Peyer's patch (tissue), 4 donors: ENCODE results near the gene SMURF1. TPM values are rescaled to one million over a fixed set of nuclear protein-coding genes. Genes with fewer than 3 reads are reported as not detected.
A peak's percentile ranks its signal among the peaks of the same experiment; 100 is the strongest.

Experiments
- DNase-seq, 3 donors: peaks; one replicate each; pipeline ENCODE4 v3.0.0-alpha.2; 2017 to 2019
- H3K27ac ChIP-seq, 4 donors: fragments of 200-600 bp; sonication (generic); one replicate each; pipeline ENCODE4 v1.5.1; 2016 to 2019
- H3K27me3 ChIP-seq, 2 donors: fragments of 200-600 bp; sonication (generic); one replicate each; pipeline ENCODE4 v1.5.1; 2019
- H3K36me3 ChIP-seq, 3 donors: fragments of 200-600 bp; sonication (generic); one replicate each; pipeline ENCODE4 v1.5.1; 2016 to 2019
- H3K4me1 ChIP-seq, 4 donors: fragments of 200-600 bp; sonication (generic); one replicate each; pipeline ENCODE4 v1.5.1; 2016 to 2019
- H3K4me3 ChIP-seq, 4 donors: fragments of 200-600 bp; sonication (generic); 1 replicate in 3 of 4; 2 replicates in 1 of 4; pipeline ENCODE4 v1.5.1; 2016 to 2019; ENCODE audit warnings: mild to moderate bottlenecking in 1 of 4
- H3K9me3 ChIP-seq, 4 donors: fragments of 200-600 bp; sonication (generic); one replicate each; pipeline ENCODE4 v1.5.1; 2016 to 2019; ENCODE audit warnings: mild to moderate bottlenecking in 1 of 4
- CTCF ChIP-seq, 6 experiments: fragments of 450-650 bp in 4 of 6; fragments of 200-600 bp in 2 of 6; sonication (generic) in 1 of 6; IDR thresholded peaks; one replicate each; pipeline ENCODE4 v1.5.1; 2017 to 2019; ENCODE audit warnings: antibody characterized with exemption in 6 of 6, mild to moderate bottlenecking in 3 of 6, moderate library complexity in 1 of 6
- POLR2A ChIP-seq, 2 donors: fragments of 450-650 bp; IDR thresholded peaks; one replicate each; pipeline ENCODE4 v1.5.1; 2017; ENCODE audit warnings: antibody characterized with exemption in 2 of 2, mild to moderate bottlenecking in 2 of 2, moderate library complexity in 2 of 2
- total RNA-seq, 4 donors: library from RNA; depleted of rRNA; stranded (reverse); fragments of >200 nt; gene quantifications; one replicate each; pipeline ENCODE4 v1.1.0, GENCODE V29; 2016

The SMURF1 gene
- total RNA-seq, 4 donors from 2014 or later = 17.2 to 85.0 (median 43.0) TPM

- TF ChIP-seq CTCF (IDR thresholded peaks at IDR 0.05) (no peak), POLR2A (IDR thresholded peaks at IDR 0.05) (no peak)
- DNase-seq = no peak
- Histone ChIP-seq H3K4me3 (no peak overlapping the region), H3K27me3 (no peaks in the 10 kb centered on the region), H3K9me3 (no peaks in the 10 kb centered on the region), H3K4me1 (peaks cover 0 to 40% (median 3%) of the 10 kb centered on the region in 4 donors), H3K36me3 (peaks cover 0 to 5% (median 0%) of the 10 kb centered on the region in 3 donors), H3K27ac (peak overlapping the region in 2 of 4 donors; percentile 39 to 46)
Observed at GRCh38 chr7:99120501-99120900, 23.4 kb downstream of the SMURF1 start.

GRCh38 chr7:99118077-99118476 is 25.8 kb downstream of the SMURF1 start:
- peaks cover 0 to 5% (median 0%) of the 10 kb centered on the region in 3 donors for H3K36me3 ChIP-seq
- no peak overlapping the region for H3K4me3 ChIP-seq
- DNase-seq = no peak
- H3K4me1 ChIP-seq = peaks cover 0 to 18% (median 0%) of the 10 kb centered on the region in 4 donors
- no peak overlapping the region for H3K27ac ChIP-seq
- H3K27me3 ChIP-seq = no peaks in the 10 kb centered on the region
- H3K9me3 ChIP-seq = no peaks in the 10 kb centered on the region
- TF ChIP-seq CTCF (IDR thresholded peaks at IDR 0.05) = no peak
- TF ChIP-seq POLR2A (IDR thresholded peaks at IDR 0.05) = no peak

- H3K36me3 ChIP-seq = peaks cover 0 to 5% (median 0%) of the 10 kb centered on the region in 3 donors
- peaks cover 0 to 26% (median 3%) of the 10 kb centered on the region in 4 donors for H3K4me1 ChIP-seq
- no peak for DNase-seq
- H3K27ac ChIP-seq = no peak overlapping the region
- H3K27me3 ChIP-seq = no peaks in the 10 kb centered on the region
- H3K4me3 ChIP-seq = no peak overlapping the region
- TF ChIP-seq POLR2A (IDR thresholded peaks at IDR 0.05) = no peak
- TF ChIP-seq CTCF (IDR thresholded peaks at IDR 0.05) = no peak
- no peaks in the 10 kb centered on the region for H3K9me3 ChIP-seq
Observed at GRCh38 chr7:99116144-99116543, 27.8 kb downstream of the SMURF1 start.

GRCh38 chr7:99115379-99115778 is 28.5 kb downstream of the SMURF1 start:
- no peak for DNase-seq
- Histone ChIP-seq H3K4me1 (peaks cover 0 to 21% (median 3%) of the 10 kb centered on the region in 4 donors), H3K9me3 (no peaks in the 10 kb centered on the region), H3K27me3 (no peaks in the 10 kb centered on the region), H3K27ac (no peak overlapping the region), H3K36me3 (peaks cover 0 to 5% (median 0%) of the 10 kb centered on the region in 3 donors), H3K4me3 (no peak overlapping the region)
- TF ChIP-seq POLR2A (IDR thresholded peaks at IDR 0.05) (no peak), CTCF (IDR thresholded peaks at IDR 0.05) (no peak)

- DNase-seq = no peak
- Histone ChIP-seq H3K4me1 (peaks cover 0 to 18% (median 3%) of the 10 kb centered on the region in 4 donors), H3K27me3 (no peaks in the 10 kb centered on the region), H3K9me3 (no peaks in the 10 kb centered on the region), H3K4me3 (no peak overlapping the region), H3K36me3 (no peaks in the 10 kb centered on the region), H3K27ac (no peak overlapping the region)
- no peak for TF ChIP-seq CTCF (IDR thresholded peaks at IDR 0.05)
- no peak for TF ChIP-seq POLR2A (IDR thresholded peaks at IDR 0.05)
Observed at GRCh38 chr7:99112979-99113378, 30.9 kb downstream of the SMURF1 start.

GRCh38 chr7:99112097-99112496 is 31.8 kb downstream of the SMURF1 start:
- Histone ChIP-seq H3K27ac (peak overlapping the region in 2 of 4 donors; percentile 18 to 44), H3K4me1 (peaks cover 0 to 24% (median 3%) of the 10 kb centered on the region in 4 donors), H3K36me3 (no peaks in the 10 kb centered on the region), H3K9me3 (no peaks in the 10 kb centered on the region), H3K4me3 (no peak overlapping the region), H3K27me3 (no peaks in the 10 kb centered on the region)
- TF ChIP-seq CTCF (IDR thresholded peaks at IDR 0.05) = no peak
- TF ChIP-seq POLR2A (IDR thresholded peaks at IDR 0.05) = no peak
- DNase-seq = no peak
